NK-92 (cell line): Measurements from ENCODE around the gene DHX15.

Source experiments
- DNase-seq: peaks from one replicate; lab custom pipeline; 2025; ENCODE audit not compliant: unreplicated experiment; lab: John Stamatoyannopoulos, UW

DHX15 gene

DNA sequence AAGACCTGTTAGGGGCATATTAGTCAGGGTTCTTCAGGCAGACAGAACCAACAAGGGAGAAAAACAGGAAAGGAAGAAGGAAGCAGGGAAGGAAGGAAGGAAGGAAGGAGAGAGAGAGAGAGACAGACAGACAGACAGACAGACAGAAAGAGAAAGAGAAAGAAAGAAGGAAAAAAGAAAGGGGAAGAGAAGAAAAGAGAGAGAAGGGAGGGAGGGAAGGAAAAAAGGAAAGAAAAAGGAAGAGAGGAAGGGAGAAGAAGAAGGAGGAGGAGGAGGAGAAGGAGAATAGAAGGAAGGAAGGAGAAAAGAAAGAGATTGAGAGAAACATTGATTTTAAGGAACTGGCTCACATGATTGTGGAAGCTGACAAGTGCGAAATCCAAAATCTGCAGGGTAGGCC is 89.0 kb downstream of the DHX15 start:
- DNase-seq, result no peak

DNA sequence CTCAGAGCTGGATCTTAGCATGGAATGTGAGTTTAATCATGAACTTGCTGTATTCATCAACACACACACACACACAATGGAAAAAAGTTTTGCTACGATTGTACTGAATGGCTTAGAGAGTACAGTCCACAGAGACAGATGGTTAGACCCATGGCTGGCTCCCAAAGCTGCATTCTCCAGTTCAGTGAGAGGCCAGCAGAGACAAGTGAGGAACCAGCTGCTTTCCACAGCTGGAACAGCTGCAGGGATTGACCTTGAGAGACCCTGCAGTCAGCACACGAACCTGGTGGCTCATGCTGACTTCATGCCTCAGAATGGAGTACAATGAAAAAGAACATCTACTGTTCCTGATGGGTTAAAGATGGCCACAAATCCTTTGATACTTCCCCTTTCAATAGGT is 94.5 kb downstream of the DHX15 start:
- no peak for DNase-seq

DNA sequence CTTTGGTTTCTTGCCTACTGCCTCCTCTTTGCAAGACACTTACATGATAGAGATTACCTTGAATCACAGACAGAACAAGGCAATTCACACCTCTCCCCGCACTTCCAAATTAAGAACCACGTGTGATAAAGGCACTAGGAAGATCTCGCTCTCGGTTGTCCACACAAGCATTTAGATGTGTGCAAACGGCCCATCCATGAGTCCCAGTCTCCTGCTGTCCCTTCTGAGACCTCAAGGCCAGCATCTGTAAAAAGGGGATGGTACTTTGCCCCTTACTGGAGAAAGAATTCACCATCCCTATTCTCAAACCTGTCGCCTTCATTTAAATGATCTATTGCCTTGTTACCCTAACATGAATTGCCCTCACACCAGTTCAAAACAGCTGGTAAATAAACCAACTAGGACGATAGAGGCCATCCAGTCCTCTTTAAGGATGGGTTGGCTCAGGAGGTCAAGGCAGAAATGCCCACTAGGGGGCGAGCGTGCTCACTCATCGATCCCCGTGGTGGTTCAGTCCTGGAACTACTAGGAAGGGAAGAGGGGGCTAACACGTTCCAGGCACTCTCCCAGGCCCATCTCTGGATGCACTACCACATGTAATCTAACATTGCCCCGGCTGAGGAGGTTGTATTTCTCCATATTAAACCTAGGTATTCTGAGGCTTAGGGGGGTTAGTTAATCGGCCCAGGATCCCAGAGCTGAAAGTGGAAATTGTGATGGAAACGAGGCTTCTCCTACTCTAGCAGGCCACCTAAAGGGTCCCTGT is 95.8 kb downstream of the DHX15 start:
- no peak for DNase-seq

DNA sequence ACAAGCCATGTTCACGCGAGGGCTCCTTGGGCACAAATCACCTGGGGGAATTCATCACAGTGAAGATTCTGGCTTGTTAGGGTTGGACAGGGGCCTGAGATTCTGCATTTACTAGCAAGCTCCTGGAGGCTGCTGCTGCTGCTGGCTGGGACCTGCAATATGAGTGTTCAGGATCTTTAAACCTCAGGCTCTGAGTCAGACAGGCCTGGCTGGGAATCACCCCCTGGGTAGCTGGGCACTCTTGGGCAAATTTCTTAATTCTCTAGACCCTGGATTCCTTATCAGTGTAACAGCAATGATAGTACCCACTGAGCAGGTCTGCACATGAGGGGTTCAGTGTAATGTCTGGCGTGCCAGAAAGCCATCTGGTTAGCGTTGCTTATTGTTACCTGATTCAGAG is 101.5 kb downstream of the DHX15 start:
- no peak for DNase-seq

GRCh38 chr4:24477919-24478318 is 106.4 kb downstream of the DHX15 start:
- DNase-seq, result no peak
